Peyer's patch (tissue), 4 donors: ENCODE measurements around the gene THBD.

ENCODE experiments used
- POLR2A ChIP-seq, 2 donors: fragments of 450-650 bp; IDR thresholded peaks; one replicate each; pipeline ENCODE4 v1.5.1; 2017; ENCODE audit warnings: antibody characterized with exemption in 2 of 2, mild to moderate bottlenecking in 2 of 2, moderate library complexity in 2 of 2
- TF ChIP-seq, protein P1 (sequence below), 6 experiments: fragments of 450-650 bp in 4 of 6; fragments of 200-600 bp in 2 of 6; sonication (generic) in 1 of 6; IDR thresholded peaks; one replicate each; pipeline ENCODE4 v1.5.1; 2017 to 2019; ENCODE audit warnings: antibody characterized with exemption in 6 of 6, mild to moderate bottlenecking in 3 of 6, moderate library complexity in 1 of 6

DNA sequence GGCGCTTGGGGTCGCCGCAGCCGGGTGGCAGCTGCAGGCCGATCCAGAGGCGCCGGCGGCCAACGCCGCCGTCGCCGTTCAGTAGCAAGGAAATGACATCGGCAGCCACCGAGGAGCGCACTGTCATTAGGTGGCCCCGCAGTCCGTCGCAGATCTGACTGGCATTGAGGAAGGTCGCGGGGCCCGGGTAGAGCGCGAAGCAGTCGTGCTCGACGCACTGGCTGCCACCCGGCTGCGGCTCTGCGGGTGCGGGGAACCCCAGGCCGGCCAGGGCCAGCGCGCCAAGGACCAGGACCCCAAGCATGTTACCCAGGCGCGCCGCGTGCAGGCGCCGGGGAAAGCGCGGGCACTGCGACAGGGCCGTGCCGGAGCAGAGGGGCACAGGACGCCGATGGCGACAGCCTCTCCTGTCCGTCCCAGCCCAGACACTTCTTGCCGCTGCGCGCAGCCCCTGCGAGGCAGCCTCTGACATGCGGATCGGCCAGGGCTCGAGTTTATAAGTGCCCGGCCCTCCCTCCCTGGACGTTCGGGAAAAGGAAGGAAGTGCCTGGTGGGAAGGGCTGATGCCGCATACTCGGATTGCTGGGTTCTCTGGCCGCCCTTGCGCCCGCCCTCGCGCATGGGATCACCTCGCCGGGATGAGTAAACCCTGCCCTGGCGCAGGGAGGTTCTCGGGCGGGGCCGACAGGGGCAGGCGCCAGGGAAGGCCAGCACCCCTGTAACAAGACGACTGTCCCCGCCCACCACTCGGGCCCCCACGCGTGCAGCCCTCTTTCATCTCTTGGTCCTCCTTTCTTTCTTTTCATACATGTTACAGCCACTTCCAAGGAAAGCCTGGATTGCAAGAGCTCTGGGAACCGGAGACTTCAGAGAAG is at the start of gene THBD:
- TF ChIP-seq, protein P1, sequence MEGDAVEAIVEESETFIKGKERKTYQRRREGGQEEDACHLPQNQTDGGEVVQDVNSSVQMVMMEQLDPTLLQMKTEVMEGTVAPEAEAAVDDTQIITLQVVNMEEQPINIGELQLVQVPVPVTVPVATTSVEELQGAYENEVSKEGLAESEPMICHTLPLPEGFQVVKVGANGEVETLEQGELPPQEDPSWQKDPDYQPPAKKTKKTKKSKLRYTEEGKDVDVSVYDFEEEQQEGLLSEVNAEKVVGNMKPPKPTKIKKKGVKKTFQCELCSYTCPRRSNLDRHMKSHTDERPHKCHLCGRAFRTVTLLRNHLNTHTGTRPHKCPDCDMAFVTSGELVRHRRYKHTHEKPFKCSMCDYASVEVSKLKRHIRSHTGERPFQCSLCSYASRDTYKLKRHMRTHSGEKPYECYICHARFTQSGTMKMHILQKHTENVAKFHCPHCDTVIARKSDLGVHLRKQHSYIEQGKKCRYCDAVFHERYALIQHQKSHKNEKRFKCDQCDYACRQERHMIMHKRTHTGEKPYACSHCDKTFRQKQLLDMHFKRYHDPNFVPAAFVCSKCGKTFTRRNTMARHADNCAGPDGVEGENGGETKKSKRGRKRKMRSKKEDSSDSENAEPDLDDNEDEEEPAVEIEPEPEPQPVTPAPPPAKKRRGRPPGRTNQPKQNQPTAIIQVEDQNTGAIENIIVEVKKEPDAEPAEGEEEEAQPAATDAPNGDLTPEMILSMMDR (IDR thresholded peaks at IDR 0.05): no peak
- peak; percentile 19 to 61 for TF ChIP-seq POLR2A (IDR thresholded peaks at IDR 0.05)
